Measurements from ENCODE around the gene DST.

GRCh38 chr6:56450882-56451739 is 191.6 kb downstream of the DST start:
- TF ChIP-seq, protein P1, sequence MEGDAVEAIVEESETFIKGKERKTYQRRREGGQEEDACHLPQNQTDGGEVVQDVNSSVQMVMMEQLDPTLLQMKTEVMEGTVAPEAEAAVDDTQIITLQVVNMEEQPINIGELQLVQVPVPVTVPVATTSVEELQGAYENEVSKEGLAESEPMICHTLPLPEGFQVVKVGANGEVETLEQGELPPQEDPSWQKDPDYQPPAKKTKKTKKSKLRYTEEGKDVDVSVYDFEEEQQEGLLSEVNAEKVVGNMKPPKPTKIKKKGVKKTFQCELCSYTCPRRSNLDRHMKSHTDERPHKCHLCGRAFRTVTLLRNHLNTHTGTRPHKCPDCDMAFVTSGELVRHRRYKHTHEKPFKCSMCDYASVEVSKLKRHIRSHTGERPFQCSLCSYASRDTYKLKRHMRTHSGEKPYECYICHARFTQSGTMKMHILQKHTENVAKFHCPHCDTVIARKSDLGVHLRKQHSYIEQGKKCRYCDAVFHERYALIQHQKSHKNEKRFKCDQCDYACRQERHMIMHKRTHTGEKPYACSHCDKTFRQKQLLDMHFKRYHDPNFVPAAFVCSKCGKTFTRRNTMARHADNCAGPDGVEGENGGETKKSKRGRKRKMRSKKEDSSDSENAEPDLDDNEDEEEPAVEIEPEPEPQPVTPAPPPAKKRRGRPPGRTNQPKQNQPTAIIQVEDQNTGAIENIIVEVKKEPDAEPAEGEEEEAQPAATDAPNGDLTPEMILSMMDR (conservative IDR thresholded peaks at IDR 0.05; ENCODE audit: low read depth, low read length), result no peak
- TF ChIP-seq EZH2 (IDR thresholded peaks at IDR 0.05; ENCODE audit: borderline replicate concordance, low read depth, low read length, poor library complexity, severe bottlenecking), result no peak
